ENCODE measurements around the gene NLGN4X.

The NLGN4X gene

GRCh38 chrX:5867778-5868177 is 360.9 kb downstream of the NLGN4X start:
- no peak for DNase-seq (ENCODE audit: low read depth)

GRCh38 chrX:5857232-5857631 is 371.4 kb downstream of the NLGN4X start:
- no peak for DNase-seq (ENCODE audit: low read depth)

GRCh38 chrX:5852941-5853340 is 375.7 kb downstream of the NLGN4X start:
- no peak for DNase-seq (ENCODE audit: low read depth)

- no peak for DNase-seq (ENCODE audit: low read depth)
Observed at GRCh38 chrX:5842601-5843000, 386.1 kb downstream of the NLGN4X start.

Measured in stimulated activated CD8-positive, alpha-beta memory T cell treated with anti-CD3 and anti-CD28 coated beads, Interleukin-15, amount 100 ng/mL, for 1 hour (primary cell).